Gastrocnemius medialis (tissue), 4 donors: ENCODE results near the gene TRIM5. TPM values are rescaled to one million over a fixed set of nuclear protein-coding genes. Genes with fewer than 3 reads are reported as not detected.

Source experiments
- ATAC-seq, 2 donors: fragments of 150-250 bp; one replicate each; pipeline ENCODE4 v1.9.1; 2016
- DNase-seq, 2 donors: peaks; one replicate each; pipeline ENCODE4 v3.0.0-alpha.2; 2019
- H3K27ac ChIP-seq, 4 donors: fragments of 200-600 bp; sonication (generic); 1 replicate in 1 of 4; 2 replicates in 3 of 4; pipeline ENCODE4 v1.5.1; 2016 to 2018; ENCODE audit warnings: mild to moderate bottlenecking in 2 of 4, moderate library complexity in 1 of 4
- H3K27me3 ChIP-seq, 3 donors: fragments of 200-600 bp; sonication (generic) in 2 of 3; 1 replicate in 1 of 3; 2 replicates in 2 of 3; pipeline versions ENCODE4 v1.5.1 to v1.6.0; 2016 to 2019; ENCODE audit warnings: mild to moderate bottlenecking in 1 of 3, moderate library complexity in 1 of 3
- H3K36me3 ChIP-seq, 2 donors: fragments of 200-600 bp; sonication (generic) in 1 of 2; one replicate each; pipeline ENCODE4 v1.5.1; 2017 to 2018
- H3K4me1 ChIP-seq, 2 donors: fragments of 200-600 bp; sonication (generic) in 1 of 2; one replicate each; pipeline ENCODE4 v1.5.1; 2016 to 2017; ENCODE audit warnings: mild to moderate bottlenecking in 2 of 2
- H3K4me3 ChIP-seq, 4 donors: fragments of 200-600 bp; sonication (generic) in 3 of 4; 1 replicate in 1 of 4; 2 replicates in 3 of 4; pipeline ENCODE4 v1.5.1; 2016 to 2019; ENCODE audit warnings: mild to moderate bottlenecking in 2 of 4
- H3K9me3 ChIP-seq, 3 donors: fragments of 200-600 bp; sonication (generic) in 2 of 3; 1 replicate in 1 of 3; 2 replicates in 2 of 3; pipeline ENCODE4 v1.5.1; 2016 to 2019
- POLR2A ChIP-seq, 2 donors: fragments of 450-650 bp; IDR thresholded peaks; one replicate each; pipeline ENCODE4 v1.6.1; 2017; ENCODE audit warnings: antibody characterized with exemption in 2 of 2, mild to moderate bottlenecking in 2 of 2, moderate library complexity in 2 of 2
- in situ Hi-C, 4 donors: fragments of 200-750 bp; cut with MboI; loops; one replicate each; pipeline versions ENCODE4 v1.15.0 to v1.8.0; 2017; ENCODE audit warnings: low sequenced_read_pairs in 4 of 4
- intact Hi-C: fragments of 100-400 bp; cut with DNase I; formaldehyde crosslinking; loops from one replicate; pipeline ENCODE4 v1.15.1; 2023; ENCODE audit warnings: low total_unique reads
- total RNA-seq, 4 donors: library from RNA; depleted of rRNA; stranded (reverse); fragments of >200 nt; gene quantifications; one replicate each; pipeline versions ENCODE4 v1.1.0 to v1.2.3, GENCODE V29; 2016
- TF ChIP-seq, protein P1 (sequence below), 5 experiments: fragments of 450-650 bp in 3 of 5; fragments of 200-600 bp in 2 of 5; sonication (generic) in 2 of 5; IDR thresholded peaks in 4 of 5; conservative IDR thresholded peaks in 1 of 5; 1 replicate in 4 of 5; 2 replicates in 1 of 5; pipeline ENCODE4 v1.5.1; 2016 to 2019; ENCODE audit warnings: antibody characterized with exemption in 5 of 5, mild to moderate bottlenecking in 3 of 5, moderate library complexity in 3 of 5

Gene TRIM5
- total RNA-seq, 4 donors from 2014 or later: 2.3 to 3.9 (median 2.6) TPM

DNA sequence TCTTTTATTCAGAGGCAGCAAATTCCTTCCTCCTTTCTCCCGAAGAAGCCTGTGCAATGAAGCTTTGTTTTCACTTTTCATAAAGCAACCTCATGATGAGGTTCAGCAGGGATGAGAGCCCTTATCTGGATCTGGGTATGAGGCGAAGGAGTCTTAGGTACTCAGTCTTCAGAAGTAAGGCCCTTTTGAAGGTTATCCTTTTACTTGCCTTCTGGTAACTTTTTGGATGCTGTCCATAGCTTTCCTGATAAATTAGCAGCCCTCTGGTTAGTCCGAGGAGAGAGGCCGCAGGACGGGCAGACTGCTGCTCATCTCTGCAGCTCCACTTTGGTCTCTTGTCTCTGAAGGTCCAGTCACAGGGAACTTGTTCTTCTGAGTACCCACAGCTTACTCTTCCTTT lies 5.9 kb upstream of the TRIM5 start:
- Histone ChIP-seq H3K36me3 (no peaks in the 10 kb centered on the region), H3K27ac (peak overlapping the region; percentile 63 to 84 (median 72)), H3K4me3 (peak overlapping the region; percentile 39 to 53 (median 48)), H3K4me1 (peaks cover 0 to 10% of the 10 kb centered on the region in 2 donors), H3K27me3 (no peaks in the 10 kb centered on the region), H3K9me3 (no peaks in the 10 kb centered on the region)
- intact Hi-C loops: loop anchor here (5.0 kb wide), 1 partner anchor 117 kb away; the partner anchor contains the start of gene OR52N2
- TF ChIP-seq POLR2A (IDR thresholded peaks at IDR 0.05): no peak
- TF ChIP-seq, protein P1, sequence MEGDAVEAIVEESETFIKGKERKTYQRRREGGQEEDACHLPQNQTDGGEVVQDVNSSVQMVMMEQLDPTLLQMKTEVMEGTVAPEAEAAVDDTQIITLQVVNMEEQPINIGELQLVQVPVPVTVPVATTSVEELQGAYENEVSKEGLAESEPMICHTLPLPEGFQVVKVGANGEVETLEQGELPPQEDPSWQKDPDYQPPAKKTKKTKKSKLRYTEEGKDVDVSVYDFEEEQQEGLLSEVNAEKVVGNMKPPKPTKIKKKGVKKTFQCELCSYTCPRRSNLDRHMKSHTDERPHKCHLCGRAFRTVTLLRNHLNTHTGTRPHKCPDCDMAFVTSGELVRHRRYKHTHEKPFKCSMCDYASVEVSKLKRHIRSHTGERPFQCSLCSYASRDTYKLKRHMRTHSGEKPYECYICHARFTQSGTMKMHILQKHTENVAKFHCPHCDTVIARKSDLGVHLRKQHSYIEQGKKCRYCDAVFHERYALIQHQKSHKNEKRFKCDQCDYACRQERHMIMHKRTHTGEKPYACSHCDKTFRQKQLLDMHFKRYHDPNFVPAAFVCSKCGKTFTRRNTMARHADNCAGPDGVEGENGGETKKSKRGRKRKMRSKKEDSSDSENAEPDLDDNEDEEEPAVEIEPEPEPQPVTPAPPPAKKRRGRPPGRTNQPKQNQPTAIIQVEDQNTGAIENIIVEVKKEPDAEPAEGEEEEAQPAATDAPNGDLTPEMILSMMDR (IDR thresholded peaks at IDR 0.05 in 4 of 5, conservative IDR thresholded peaks at IDR 0.05 in 1 of 5): no peak
- ATAC-seq: peak in 1 of 2 donors; percentile 14
- no peak for DNase-seq
- in situ Hi-C loops: no loop called here

DNA sequence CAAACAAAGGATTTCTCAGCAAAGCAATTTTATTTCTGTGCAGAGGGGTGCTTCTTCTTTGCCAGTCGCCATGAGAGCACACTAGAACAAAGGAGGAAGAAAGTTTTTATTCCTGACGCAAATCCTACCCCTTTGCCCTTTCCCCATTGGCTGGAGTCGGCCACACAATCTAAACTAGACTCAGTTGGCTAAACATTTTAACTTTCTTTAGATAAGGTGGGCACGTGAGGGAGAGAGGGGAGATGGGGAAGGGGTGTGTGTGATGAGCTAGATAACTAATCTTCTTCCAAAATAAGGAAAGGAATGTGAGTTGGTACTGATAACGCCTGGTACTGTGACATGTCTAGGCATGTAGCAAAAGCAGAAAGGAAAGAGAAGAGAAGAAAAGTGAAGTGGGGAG lies 5.3 kb upstream of the TRIM5 start:
- in situ Hi-C loops (no loop called here), intact Hi-C loops (loop anchor here (5.0 kb wide), 1 partner anchor 117 kb away; the partner anchor contains the start of gene OR52N2)
- peak overlapping the region; percentile 39 to 53 (median 48) for H3K4me3 ChIP-seq
- no peaks in the 10 kb centered on the region for H3K27me3 ChIP-seq
- no peak for DNase-seq
- H3K9me3 ChIP-seq: no peaks in the 10 kb centered on the region
- H3K36me3 ChIP-seq: no peaks in the 10 kb centered on the region
- peak in 1 of 2 donors; percentile 31 for ATAC-seq
- peaks cover 2 to 11% of the 10 kb centered on the region in 2 donors for H3K4me1 ChIP-seq
- TF ChIP-seq POLR2A (IDR thresholded peaks at IDR 0.05): no peak
- TF ChIP-seq, protein P1 (IDR thresholded peaks at IDR 0.05 in 4 of 5, conservative IDR thresholded peaks at IDR 0.05 in 1 of 5): no peak
- peak overlapping the region; percentile 63 to 84 (median 72) for H3K27ac ChIP-seq

DNA sequence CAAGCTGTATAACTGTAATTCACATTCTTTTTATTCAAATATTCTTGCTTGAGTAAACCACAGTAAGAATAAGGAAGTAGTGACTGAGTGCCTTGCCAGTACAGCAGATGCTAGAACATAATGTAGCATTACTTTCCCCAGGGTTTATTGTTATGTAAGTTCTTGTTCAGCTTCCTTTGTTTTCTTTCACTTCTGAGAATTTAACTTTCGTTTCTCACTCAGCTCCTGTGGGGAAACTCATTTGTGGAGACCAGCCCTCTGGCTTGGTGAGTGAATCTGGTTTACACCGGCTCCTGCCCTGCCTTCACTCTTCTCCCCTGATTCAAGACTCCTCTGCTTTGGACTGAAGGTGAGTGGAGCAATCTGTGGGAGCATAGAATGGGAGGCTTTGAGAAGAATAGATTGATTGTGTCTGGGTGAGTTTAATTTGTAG lies 4.7 kb upstream of the TRIM5 start, which contains the start of gene TRIM22:
Gene TRIM22 (plus strand): TSS at position 240 of the 433 bp plus-strand sequence. CDS start 6,443 bp downstream, outside the sequence.
- Histone ChIP-seq H3K27me3 (no peaks in the 10 kb centered on the region), H3K27ac (peak within 1 kb of the TSS; percentile 63 to 84 (median 72)), H3K4me1 (peaks cover 4 to 14% of the 10 kb centered on the region in 2 donors), H3K36me3 (no peaks in the 10 kb centered on the region), H3K4me3 (peak within 1 kb of the TSS; percentile 39 to 53 (median 48)), H3K9me3 (no peaks in the 10 kb centered on the region)
- DNase-seq (peak; percentile 3 to 23), ATAC-seq (peak; percentile 53 to 67)
- TF ChIP-seq, protein P1 (IDR thresholded peaks at IDR 0.05 in 4 of 5, conservative IDR thresholded peaks at IDR 0.05 in 1 of 5): no peak
- peak; percentile 22 to 51 for TF ChIP-seq POLR2A (IDR thresholded peaks at IDR 0.05)
- in situ Hi-C loops (no loop called here), intact Hi-C loops (loop anchor here (10.0 kb wide), 1 partner anchor 635 kb away; the partner anchor contains the start of gene CAVIN3)

DNA sequence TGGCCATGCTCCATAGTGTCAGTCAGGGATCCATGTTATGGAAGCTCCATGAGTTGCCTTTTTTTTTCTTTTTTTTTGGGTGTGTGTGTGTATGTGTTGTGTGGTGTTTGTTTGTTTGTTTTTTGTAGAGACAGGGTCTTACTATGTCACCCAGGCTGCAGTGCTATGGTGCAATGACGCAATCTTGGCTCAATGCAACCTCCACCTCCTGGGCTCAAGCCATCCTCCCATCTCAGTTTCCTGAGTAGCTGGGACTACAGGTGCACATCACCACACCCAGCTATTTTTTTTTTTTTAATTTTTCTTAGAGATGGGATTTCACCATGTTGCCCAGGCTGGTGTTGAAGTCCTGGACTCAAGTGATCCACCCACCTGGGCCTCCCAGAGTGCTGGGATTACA lies 3.6 kb upstream of the TRIM5 start:
- no peaks in the 10 kb centered on the region for H3K36me3 ChIP-seq
- no peak for TF ChIP-seq POLR2A (IDR thresholded peaks at IDR 0.05)
- TF ChIP-seq, protein P1 (IDR thresholded peaks at IDR 0.05 in 4 of 5, conservative IDR thresholded peaks at IDR 0.05 in 1 of 5): no peak
- DNase-seq (no peak), ATAC-seq (no peak)
- peak overlapping the region in 3 of 4 donors; percentile 72 to 84 (median 73) for H3K27ac ChIP-seq
- no peaks in the 10 kb centered on the region for H3K27me3 ChIP-seq
- H3K4me3 ChIP-seq: no peak overlapping the region
- in situ Hi-C loops (no loop called here), intact Hi-C loops (loop anchor here (10.0 kb wide), 1 partner anchor 636 kb away; the partner anchor contains the start of gene CAVIN3)
- no peaks in the 10 kb centered on the region for H3K9me3 ChIP-seq
- H3K4me1 ChIP-seq: peaks cover 7 to 19% of the 10 kb centered on the region in 2 donors
